GM23248 (cell line): Measurements from ENCODE around the gene FBXW7.

Experiments
- EZH2 ChIP-seq: fragments of 200-600 bp; sonication (generic); IDR thresholded peaks from 2 replicates; pipeline ENCODE4 v1.6.1; 2018; ENCODE audit warnings: antibody characterized with exemption, mild to moderate bottlenecking; ENCODE audit not compliant: insufficient read depth, poor library complexity, severe bottlenecking
- EZH2phosphoT487 ChIP-seq: fragments of 200-600 bp; sonication (generic); IDR thresholded peaks from 2 replicates; pipeline ENCODE4 v1.6.1; 2018; ENCODE audit warnings: antibody characterized with exemption, moderate library complexity, mild to moderate bottlenecking, low read depth; ENCODE audit not compliant: insufficient read depth

GRCh38 chr4:152539556-152540292, 3.8 kb upstream of the FBXW7 start:
- no peak for TF ChIP-seq EZH2
- TF ChIP-seq EZH2phosphoT487 = no peak
